MG63 (cell line): ENCODE measurements around the gene ATP6V1B1. TPM values are rescaled to one million over a fixed set of nuclear protein-coding genes. Genes with fewer than 3 reads are reported as not detected.

Experiments used
- DNase-seq: peaks from one replicate; pipeline ENCODE4 v3.0.0-alpha.2; 2020
- H3K27me3 ChIP-seq: fragments of 250-450 bp; sonication (Bioruptor Pico); 2 replicates; pipeline ENCODE4 v1.5.1; 2020; ENCODE audit warnings: mild to moderate bottlenecking, moderate library complexity
- H3K36me3 ChIP-seq: fragments of 250-450 bp; sonication (Bioruptor Pico); 2 replicates; pipeline ENCODE4 v1.5.1; 2020; ENCODE audit warnings: mild to moderate bottlenecking, moderate library complexity
- H3K4me3 ChIP-seq: fragments of 250-450 bp; sonication (Bioruptor Pico); 2 replicates; pipeline ENCODE4 v1.5.1; 2020; ENCODE audit warnings: mild to moderate bottlenecking, moderate library complexity
- H3K9me3 ChIP-seq: fragments of 250-450 bp; sonication (Bioruptor Pico); 2 replicates; pipeline ENCODE4 v1.5.1; 2020; ENCODE audit warnings: mild to moderate bottlenecking, moderate library complexity
- total RNA-seq: library from RNA; depleted of rRNA; stranded (reverse); fragments of >200 nt; shearing (Covaris generic); gene quantifications from 2 replicates; pipeline ENCODE4 v1.2.3, GENCODE V29; 2014; ENCODE audit warnings: low replicate concordance

ATP6V1B1 gene
- total RNA-seq, 1 experiment from 2014 or later, result not detected

GRCh38 chr2:70918016-70918415 lies 17.7 kb upstream of the ATP6V1B1 start:
- no peak overlapping the region for H3K4me3 ChIP-seq
- no peak for DNase-seq
- no peaks in the 10 kb centered on the region for H3K36me3 ChIP-seq
- no peaks in the 10 kb centered on the region for H3K27me3 ChIP-seq
- H3K9me3 ChIP-seq, result no peaks in the 10 kb centered on the region

GRCh38 chr2:70919672-70920366 lies 15.9 kb upstream of the ATP6V1B1 start:
- Histone ChIP-seq H3K36me3 (no peaks in the 10 kb centered on the region), H3K27me3 (no peaks in the 10 kb centered on the region)
- peak; percentile 68 for DNase-seq

GRCh38 chr2:70920367-70920715 lies 15.4 kb upstream of the ATP6V1B1 start:
- DNase-seq, result no peak
- Histone ChIP-seq H3K36me3 (no peaks in the 10 kb centered on the region), H3K27me3 (no peaks in the 10 kb centered on the region), H3K9me3 (no peaks in the 10 kb centered on the region), H3K4me3 (no peak overlapping the region)

More at GRCh38 chr2:70919672-70920366, 15.9 kb upstream of the ATP6V1B1 start:
- Histone ChIP-seq H3K4me3 (no peak overlapping the region), H3K9me3 (no peaks in the 10 kb centered on the region)

- no peaks in the 10 kb centered on the region for H3K36me3 ChIP-seq
- no peaks in the 10 kb centered on the region for H3K9me3 ChIP-seq
- DNase-seq, result no peak
- H3K27me3 ChIP-seq, result no peaks in the 10 kb centered on the region
- H3K4me3 ChIP-seq, result no peak overlapping the region
These were observed 14.7 kb upstream of the ATP6V1B1 start for GRCh38 chr2:70921031-70921430.

- Histone ChIP-seq H3K27me3 (no peaks in the 10 kb centered on the region), H3K36me3 (no peaks in the 10 kb centered on the region), H3K9me3 (no peaks in the 10 kb centered on the region), H3K4me3 (no peak overlapping the region)
- DNase-seq, result no peak
These were observed 13.9 kb upstream of the ATP6V1B1 start for GRCh38 chr2:70921839-70922234.

- Histone ChIP-seq H3K27me3 (no peaks in the 10 kb centered on the region), H3K36me3 (no peaks in the 10 kb centered on the region), H3K9me3 (no peaks in the 10 kb centered on the region), H3K4me3 (no peak overlapping the region)
- DNase-seq, result no peak
These were observed 13.2 kb upstream of the ATP6V1B1 start for GRCh38 chr2:70922235-70923234.

GRCh38 chr2:70923378-70924015 lies 12.2 kb upstream of the ATP6V1B1 start:
- no peak overlapping the region for H3K4me3 ChIP-seq
- H3K9me3 ChIP-seq, result no peaks in the 10 kb centered on the region
- no peak for DNase-seq
- no peaks in the 10 kb centered on the region for H3K36me3 ChIP-seq
- no peaks in the 10 kb centered on the region for H3K27me3 ChIP-seq

GRCh38 chr2:70926042-70926441 lies 9.7 kb upstream of the ATP6V1B1 start:
- Histone ChIP-seq H3K36me3 (no peaks in the 10 kb centered on the region), H3K4me3 (no peak overlapping the region), H3K9me3 (no peaks in the 10 kb centered on the region), H3K27me3 (no peaks in the 10 kb centered on the region)
- no peak for DNase-seq

- Histone ChIP-seq H3K9me3 (no peaks in the 10 kb centered on the region), H3K36me3 (no peaks in the 10 kb centered on the region), H3K4me3 (no peak overlapping the region), H3K27me3 (no peaks in the 10 kb centered on the region)
- no peak for DNase-seq
These were observed 8.6 kb upstream of the ATP6V1B1 start for GRCh38 chr2:70927138-70927537.

GRCh38 chr2:70927641-70928040 lies 8.1 kb upstream of the ATP6V1B1 start:
- no peaks in the 10 kb centered on the region for H3K36me3 ChIP-seq
- no peak overlapping the region for H3K4me3 ChIP-seq
- no peaks in the 10 kb centered on the region for H3K9me3 ChIP-seq
- H3K27me3 ChIP-seq, result no peaks in the 10 kb centered on the region
- no peak for DNase-seq

GRCh38 chr2:70928366-70928765 lies 7.3 kb upstream of the ATP6V1B1 start:
- DNase-seq, result no peak
- no peaks in the 10 kb centered on the region for H3K9me3 ChIP-seq
- no peaks in the 10 kb centered on the region for H3K36me3 ChIP-seq
- H3K27me3 ChIP-seq, result no peaks in the 10 kb centered on the region
- no peak overlapping the region for H3K4me3 ChIP-seq

- Histone ChIP-seq H3K36me3 (no peaks in the 10 kb centered on the region), H3K9me3 (no peaks in the 10 kb centered on the region), H3K27me3 (no peaks in the 10 kb centered on the region), H3K4me3 (no peak overlapping the region)
- no peak for DNase-seq
These were observed 5.0 kb upstream of the ATP6V1B1 start for GRCh38 chr2:70930371-70931329.

GRCh38 chr2:70931376-70932000 lies 4.2 kb upstream of the ATP6V1B1 start:
- no peaks in the 10 kb centered on the region for H3K36me3 ChIP-seq
- no peak overlapping the region for H3K4me3 ChIP-seq
- no peaks in the 10 kb centered on the region for H3K9me3 ChIP-seq
- H3K27me3 ChIP-seq, result no peaks in the 10 kb centered on the region
- no peak for DNase-seq

GRCh38 chr2:70932631-70933230 lies 3.0 kb upstream of the ATP6V1B1 start:
- H3K9me3 ChIP-seq, result no peaks in the 10 kb centered on the region
- no peaks in the 10 kb centered on the region for H3K27me3 ChIP-seq
- no peak for DNase-seq
- H3K4me3 ChIP-seq, result no peak overlapping the region
- no peaks in the 10 kb centered on the region for H3K36me3 ChIP-seq

GRCh38 chr2:70934981-70935380 lies 719 bp upstream of the ATP6V1B1 start:
- H3K9me3 ChIP-seq, result no peaks in the 10 kb centered on the region
- no peaks in the 10 kb centered on the region for H3K36me3 ChIP-seq
- no peak overlapping the region for H3K4me3 ChIP-seq
- DNase-seq, result no peak
- no peaks in the 10 kb centered on the region for H3K27me3 ChIP-seq
